Measurements from ENCODE around the gene OLIG3.

OLIG3 gene

DNA sequence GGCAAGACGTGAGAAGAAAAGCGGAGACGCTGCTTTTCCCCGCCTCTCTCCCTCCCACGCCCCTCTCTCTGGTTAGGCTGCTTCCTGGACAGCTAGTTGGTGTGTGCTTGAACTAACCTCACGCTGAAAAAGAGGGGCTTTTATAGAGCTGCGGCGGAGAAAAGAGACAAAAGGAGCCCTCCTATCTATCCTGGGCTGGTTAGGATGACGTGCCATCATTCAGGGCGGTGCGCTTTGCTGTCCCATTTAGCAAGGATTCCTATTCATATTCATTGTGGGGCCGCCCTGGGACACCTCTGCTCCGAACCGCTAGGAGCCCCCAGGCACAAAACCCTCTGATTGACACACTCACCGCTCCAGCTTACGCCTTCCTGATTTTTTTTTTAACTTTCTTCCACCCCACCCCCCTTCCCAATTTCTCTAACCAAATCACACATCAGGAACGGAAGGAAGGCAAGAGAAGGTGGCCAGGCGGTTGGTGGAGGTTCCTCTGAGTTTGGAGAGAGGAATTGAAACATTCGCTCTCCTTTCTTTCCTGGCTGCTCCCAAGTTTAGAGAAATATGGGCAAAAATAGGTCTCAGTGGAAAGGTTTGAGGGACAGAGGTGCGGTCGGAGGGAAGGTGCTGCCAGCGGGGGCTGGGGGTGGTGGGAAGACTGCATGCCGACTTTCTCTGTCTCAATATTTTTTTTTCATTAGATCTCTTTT lies at the start of gene OLIG3:
Gene OLIG3 (minus strand): TSS at position 114 of the 707 bp plus-strand sequence. CDS start 224 bp downstream, outside the sequence.
- no peak for DNase-seq (ENCODE audit: low read depth)

DNA sequence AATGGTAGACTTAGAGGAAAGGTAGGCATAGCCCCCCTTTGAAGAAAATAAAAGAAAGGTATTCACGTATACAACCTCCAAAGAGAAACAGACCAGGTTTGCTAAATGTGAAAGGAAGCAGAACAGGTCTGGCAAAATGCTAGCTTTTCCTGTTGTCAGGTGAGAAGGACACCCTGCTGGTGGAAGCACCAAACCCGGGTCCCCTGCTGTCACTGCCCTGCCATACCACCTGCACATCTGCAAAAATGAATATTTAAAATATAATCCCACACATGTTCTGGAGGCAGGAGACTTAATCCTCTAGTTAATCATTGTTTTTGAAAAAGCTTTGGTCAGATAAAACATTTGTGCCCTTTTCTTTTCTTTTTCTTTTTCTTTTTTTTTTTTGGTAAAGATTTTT lies 48.9 kb upstream of the OLIG3 start:
- no peak for DNase-seq (ENCODE audit: low read depth)

DNA sequence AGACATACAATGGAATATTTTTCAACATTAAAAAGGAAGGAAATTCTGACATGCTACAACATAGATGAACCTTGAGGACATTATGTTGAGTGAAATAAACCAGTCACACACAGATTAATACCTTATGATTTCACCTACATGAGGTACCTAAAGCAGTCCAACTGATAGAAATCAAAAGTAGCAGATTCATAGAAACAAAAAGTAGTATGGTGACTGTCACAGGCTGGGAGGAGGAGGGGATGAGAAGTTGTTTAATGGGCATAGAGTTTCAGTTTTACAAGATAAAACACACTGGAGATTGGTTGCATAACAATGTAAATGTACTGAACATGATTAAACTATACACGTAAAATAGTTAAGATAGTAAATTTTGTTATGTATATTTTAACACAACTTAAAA lies 48.5 kb upstream of the OLIG3 start:
- no peak for DNase-seq (ENCODE audit: low read depth)

DNA sequence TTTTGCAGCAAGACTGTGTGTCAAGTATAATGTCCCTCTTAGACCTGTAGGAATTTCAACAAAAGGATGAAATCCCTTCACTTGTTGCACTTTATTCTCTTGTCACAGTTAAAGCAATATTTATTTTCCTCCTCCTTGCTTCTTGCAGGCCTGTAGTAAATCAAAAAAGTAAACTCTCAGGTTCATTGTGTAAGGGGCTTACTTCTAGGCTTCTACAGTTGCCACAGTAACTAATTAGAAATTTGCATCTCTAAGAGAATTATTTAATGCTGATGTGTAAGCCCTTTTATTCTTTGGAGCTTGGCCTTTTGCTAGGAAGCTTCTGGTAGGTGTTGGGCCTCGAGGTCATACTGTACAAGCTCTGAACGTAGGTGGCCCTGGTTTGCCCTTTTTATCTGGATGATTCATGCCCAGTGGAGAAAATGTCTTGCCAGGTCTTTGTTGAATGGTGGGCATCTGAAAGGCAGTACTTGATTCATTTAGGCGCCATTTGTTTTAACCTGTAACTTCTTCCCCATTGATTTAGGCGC lies 47.4 kb upstream of the OLIG3 start:
- no peak for DNase-seq (ENCODE audit: low read depth)

DNA sequence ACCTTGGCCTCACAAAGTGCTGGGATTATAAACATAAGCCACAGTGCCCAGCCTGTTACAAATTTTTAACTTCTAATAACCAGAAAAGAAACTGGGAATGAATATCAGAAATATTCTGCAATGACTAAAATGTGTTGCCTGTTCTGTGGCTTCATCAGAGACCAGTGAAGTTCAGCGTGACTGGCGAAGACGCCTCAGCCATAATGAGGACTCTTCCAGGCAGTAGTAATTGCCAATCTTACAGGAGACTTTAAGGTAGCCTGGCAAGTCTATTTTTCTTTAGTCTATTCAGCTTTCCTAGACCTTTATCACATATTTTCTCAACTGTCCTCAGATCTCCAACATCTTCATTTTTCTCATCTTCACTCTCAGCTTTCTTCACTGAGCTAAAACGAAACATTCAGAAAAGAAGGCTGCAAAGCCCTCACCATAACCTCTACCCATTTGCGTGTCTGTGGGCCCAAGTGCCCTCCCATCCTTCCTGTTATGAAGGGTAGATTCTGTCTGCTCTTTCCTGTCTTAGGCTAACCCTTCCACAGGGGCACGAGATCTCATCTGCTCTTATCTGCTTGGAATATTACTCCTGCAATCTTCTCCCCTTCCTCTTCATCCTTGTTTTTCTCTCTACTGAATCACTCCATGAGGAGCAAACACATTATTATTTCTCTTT lies 42.0 kb upstream of the OLIG3 start:
- no peak for DNase-seq (ENCODE audit: low read depth)

DNA sequence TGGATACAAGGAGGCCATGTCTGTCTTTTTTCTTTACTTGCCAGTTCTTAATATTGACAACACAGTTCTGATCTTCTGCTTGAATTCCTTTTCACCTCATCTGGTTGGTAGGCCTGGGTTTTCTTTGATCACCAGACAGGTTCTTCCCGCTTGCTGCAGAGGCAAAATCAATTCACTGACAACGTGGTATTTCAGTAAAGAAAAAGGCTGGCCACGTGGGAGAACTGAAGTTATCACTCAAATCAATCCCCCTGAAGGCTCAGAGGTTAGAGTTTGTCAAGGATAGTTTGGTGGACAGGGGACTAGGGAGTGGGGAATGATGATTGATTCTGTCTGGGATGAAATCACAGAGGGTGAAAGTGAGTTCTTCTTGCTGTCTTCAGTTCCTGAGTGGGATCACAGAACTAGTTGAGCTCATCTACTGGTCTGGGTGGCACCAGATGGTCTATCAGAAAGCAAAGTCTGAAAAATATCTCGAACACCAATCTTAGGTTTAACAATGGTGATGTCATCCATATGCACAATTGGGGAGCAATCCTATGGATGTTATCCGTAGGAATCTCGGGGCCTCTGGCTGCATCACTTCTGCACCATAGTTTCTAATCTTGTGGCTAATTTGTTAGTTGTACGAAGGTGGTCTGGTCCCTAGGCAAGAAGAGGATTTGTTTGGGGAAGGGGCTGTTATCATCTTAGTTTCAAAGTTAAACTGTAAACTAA lies 37.3 kb upstream of the OLIG3 start:
- no peak for DNase-seq (ENCODE audit: low read depth)

DNA sequence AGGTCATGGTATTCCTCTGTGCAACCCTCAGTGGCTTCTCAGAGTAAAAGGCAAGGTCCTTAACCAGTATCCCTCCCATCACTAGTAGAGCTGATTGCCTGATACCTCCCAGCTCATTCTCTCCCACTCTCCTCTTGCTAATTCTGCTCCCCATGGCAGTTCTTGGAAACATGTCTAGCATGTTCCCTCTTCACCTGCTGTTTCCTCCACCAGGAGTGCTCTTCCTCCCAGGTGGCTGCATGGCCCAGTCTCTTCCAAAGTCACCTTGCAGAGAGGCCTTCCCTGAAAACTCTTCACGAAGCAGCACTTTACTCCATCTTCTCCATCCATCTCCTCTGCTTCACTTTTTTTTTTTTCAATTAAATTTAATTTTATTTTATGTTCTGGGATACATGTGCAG lies 36.2 kb upstream of the OLIG3 start:
- no peak for DNase-seq (ENCODE audit: low read depth)

DNA sequence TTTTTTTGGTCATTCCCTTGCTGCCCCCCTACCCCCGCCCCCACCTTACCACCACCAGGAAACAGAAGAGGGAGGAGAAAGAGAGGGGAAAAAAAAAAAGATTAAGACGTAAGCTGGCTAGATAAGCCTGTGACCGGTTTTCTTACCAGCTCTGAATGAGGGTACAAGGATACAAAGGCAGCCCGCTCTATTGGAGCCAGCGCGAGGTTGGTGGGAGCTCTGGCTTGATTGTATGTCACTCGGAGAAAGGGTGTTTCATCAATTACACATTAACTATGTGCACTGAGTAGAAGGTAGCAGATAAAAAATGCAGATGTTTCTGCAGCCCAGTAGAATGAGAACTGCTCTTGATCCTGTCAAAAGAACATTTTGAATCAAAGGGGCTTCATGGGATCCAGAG lies 28.6 kb upstream of the OLIG3 start:
- no peak for DNase-seq (ENCODE audit: low read depth)

DNA sequence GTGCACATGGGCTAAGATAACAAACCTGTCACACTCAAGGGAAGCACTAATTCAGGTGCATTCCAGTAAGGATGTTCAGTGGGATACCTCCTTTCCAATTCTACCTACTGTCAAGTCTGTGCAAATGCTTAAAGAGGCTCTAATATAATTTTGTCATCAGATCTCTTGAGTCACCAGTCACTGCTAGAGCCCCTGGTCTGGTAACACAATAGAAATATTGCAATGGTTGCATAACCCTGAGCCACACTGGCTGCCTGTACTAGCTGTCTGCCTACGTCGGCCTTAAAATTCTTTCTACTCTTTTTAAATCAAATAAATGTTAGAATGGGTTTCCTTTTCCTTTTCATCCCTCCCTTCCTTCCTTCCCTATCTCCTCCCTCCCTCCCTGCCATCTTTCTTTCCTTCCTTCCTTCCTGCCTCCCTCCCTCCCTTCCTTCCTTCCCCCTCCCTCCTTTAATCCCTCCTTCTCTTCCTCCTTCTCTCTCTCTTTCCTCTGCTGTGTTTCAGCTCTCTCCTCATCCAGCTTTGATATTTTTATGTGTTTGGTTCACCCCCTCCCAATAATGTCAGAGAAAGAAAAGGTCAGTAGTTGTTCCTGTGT lies 28.1 kb upstream of the OLIG3 start:
- no peak for DNase-seq (ENCODE audit: low read depth)

DNA sequence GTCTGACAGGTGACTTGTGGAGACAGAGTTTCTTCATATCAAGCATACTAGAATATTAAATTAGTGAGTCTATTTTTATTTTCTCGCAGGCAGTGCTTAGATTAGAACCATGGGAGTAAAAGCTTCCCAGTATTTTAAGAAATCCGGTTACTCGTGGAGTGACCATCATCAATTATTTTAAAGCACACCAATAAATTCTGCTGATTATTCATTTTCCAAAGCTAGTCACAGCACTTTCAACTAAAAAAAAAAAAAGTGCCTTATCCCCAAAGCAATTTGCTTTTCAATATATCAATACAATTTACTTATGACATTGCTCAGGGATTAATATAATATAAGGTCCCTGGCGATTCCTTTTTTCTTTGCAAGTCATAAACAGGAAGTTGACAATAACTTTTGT lies 26.3 kb upstream of the OLIG3 start:
- DNase-seq (ENCODE audit: low read depth) = no peak

DNA sequence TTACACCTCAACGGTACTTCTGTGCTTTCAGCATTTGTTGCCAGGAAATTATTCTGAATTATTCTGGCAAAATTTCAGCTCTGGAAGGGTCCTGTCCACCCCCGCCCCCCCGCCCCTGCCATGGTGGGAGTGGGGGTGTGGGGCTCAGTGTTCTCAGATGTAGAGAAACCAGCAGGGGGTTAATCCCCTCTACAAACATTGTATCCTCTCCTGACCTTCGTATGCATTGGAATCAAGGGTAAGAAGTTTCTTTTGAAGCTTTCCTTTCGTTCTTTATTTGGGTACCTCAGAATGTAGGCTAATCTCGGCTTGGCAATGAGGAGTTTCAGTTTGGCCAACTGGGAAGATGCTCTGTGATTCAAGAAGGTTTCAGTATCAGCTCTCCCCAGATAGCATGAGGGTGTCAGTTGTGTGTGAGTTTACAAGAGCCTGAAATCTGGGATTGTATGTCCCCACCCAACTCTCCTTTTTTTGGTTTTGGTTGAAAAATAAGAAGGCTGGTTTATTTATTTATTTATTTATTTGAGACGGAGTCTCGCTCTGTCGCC lies 25.5 kb upstream of the OLIG3 start:
- no peak for DNase-seq (ENCODE audit: low read depth)

DNA sequence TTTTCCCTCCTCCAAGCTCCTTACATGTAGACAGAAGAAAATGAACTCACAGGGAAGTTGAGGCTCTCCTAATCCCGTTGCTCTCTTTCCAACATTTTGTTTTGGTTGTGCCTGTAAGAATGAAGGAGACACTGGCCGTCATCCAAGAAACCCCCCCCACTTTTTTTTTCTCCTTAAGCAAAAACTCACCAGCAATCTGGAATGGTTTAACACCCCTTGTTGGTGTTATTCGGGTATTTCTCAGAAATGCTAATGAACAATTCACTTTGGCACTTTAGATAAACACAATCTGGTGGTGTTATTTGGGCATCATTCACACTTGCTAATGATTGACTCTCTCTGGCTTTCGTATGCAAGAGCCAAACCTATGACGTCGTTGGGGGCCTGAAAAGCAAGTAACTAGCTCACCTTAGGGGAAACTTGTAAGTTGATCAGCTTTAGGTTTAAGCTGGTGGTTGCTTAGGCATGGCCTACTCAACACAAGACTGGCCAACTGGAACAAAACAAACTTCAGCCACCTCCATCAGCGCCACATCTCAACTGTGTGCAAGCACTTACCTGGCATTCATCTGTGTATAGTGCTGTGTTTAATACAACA lies 24.3 kb upstream of the OLIG3 start:
- DNase-seq (ENCODE audit: low read depth) = no peak

DNA sequence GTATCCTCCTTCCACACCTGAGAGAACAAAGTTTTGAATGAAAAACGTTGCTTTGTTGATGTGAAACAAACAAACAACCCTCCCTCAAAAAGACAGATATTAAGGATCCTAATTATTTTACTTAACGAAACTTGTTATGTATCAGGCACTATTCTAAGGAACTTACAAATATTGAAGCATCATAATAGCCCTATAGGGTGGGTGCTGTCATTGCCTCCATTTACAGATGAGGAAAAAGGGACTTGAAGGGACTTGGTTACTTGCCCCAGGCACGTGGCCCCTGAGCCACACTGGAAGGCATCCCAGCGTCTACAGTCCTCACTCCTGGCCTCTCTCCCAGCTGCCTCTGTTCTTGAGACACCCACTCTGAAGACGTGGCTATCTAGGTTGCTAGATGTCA lies 20.2 kb upstream of the OLIG3 start:
- no peak for DNase-seq (ENCODE audit: low read depth)

DNA sequence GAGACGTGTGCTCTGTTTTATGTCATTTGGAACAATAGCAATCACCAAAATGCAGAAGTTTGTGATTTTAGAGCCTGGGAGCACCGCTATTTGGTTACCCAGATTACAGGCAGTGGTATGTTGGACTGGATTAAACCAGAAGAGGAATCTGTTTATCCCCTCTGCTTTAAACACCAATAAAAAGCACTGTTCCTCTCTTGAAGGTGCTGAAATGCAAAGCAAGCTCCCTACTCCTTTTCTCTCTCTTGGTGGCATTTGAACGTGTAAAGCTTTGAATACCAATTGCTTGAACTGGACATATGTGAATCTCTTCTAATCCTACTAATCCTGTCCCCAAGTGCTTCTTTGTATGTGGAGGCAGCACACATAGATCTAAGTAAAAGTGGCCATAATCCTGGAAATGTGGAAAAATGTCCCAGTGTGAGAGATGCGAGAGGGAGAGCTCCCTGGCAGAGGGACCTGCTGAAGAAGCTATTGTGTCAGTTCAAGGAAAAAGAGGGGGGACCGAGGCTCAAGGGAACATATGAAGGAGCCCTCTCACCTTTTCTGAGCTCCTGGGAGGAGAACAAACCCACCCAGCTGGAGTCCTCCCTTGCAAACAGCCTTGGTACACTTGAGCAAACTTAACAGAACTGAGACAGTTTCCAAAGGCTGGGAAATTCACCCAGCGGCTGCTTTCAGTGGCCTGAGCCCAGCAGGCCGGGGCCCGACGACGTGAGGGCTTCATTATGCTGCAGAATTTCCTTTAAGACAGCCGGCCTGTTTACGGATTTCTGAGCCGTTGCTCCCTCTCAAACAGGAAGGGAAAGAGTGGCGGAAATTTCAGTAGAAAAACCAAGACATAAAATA lies 18.8 kb upstream of the OLIG3 start:
- DNase-seq (ENCODE audit: low read depth) = no peak

DNA sequence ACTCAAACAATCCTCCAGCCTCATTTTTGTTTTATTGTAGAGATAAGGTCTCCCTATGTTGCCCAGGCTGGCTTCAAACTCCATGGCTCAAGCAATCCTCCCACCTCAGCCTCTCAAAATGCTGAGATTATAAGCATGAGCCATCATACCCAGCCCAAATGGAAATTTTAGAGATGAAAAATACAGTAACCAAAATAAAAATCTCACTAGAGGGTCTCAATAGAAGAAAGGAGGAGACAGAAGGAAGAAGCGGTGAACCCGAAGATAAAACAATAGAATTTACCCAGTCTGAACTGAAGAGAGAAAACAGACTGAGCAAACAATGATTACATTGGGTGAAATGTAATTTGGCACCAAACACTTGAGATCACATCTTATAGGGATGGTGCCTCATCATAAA lies 16.7 kb upstream of the OLIG3 start:
- DNase-seq (ENCODE audit: low read depth) = no peak

DNA sequence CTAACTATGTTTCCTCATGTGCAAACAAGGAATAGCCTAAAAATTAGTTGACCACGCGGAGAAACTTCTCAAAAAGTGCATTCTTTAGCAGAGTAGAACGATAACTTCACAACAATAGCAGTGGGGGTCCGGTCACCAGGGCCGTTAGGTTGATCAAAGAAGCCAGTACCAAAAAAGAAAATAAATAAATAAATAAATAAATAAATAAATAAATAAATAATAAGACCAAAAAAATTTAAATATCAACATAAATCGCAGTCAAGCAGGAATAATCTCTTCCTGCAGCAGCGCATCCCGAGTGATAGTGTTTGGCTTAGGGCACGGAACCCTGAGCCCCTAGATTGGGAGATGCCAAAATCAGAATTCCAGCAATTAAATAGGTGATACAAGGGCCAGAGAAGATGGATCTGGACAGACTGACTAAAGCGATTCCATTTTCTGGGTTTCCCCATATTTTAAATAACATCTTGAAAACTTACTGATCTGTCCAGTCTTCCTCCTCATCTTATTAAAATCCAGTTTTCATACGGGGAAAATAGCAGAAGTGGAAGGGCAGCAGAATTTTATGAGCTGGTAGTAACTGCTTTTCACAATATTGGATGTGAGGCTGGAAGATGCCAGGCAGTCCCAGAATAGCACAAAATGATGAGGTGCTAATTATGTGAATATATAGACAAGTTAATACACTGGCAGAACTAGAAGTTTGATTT lies 4.4 kb upstream of the OLIG3 start:
- DNase-seq (ENCODE audit: low read depth) = no peak

DNA sequence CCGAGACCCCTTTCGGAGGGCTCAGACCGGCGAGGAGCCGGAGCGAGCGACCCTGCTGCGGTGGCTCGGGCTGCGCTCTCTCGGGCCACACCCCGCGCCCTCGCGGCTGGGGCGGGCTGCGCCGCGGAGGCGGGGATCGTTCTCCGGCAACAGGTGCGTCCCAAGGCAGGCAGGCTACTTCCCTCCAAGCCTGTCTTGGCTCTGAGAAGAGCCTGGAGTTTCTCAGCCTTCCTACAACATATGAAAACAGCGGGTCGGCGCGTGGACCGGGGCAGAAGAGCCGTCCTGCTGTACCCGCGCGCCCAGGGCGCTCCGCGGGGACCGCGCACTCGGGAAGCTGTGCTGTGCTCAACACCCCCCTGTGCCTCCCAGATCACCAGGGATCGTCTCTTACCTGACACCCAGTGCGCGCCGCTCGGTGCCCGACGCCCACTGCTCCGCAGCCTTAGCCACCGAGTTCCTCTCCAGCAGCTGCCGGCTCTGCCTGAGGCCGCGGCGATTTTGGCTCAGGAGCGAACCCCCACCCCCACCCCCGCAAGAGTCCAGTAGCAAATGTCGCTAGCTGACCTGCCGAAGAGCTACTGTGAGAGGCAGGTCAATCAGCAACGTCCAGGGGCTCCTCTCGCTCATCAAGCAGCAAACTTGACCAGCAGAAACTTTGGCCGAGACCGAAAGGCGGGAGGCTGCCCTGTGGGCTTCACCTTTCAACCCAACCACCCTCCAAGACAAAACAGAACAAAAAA lies 3.7 kb upstream of the OLIG3 start:
- DNase-seq (ENCODE audit: low read depth) = no peak

DNA sequence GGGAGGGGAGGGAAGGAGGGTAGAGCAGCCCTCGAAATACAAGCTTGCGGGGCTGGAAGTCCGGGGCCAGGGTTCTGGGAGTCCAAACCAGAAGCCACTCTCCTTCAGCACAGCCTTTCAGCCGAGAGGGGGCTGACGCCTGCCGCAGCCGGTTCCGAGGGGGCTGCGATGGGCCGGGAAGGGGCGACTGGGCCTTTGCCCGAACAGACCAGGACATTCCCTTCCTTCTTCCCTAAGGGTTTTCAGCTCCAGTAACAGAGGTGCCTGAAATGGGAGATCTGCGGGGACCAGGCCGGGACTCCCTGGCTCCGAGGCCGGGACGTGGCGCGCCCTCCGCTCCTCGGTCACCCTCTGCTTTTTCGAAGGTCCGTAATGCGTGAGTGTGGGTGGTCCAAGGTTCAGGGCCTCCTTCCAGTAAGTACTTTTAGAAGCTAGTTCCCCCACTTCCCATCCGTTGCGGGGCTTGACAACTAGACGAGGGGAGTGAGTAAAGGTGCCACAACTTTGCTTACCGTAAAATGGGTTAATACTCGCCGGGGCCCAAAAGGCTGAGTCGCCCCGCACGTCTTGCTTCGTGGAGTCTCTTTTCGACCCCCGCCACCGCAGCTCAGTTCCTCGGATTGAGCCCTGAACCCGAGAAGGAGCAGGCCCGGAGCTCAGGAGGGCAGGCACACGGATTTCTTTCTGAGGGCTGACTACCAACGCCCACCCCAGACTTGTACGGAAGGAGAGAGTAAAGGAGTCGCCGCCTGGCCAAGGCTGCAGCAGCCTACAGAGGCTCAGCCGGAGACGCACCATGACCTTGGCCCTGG lies 2.9 kb upstream of the OLIG3 start:
- DNase-seq (ENCODE audit: low read depth) = no peak

DNA sequence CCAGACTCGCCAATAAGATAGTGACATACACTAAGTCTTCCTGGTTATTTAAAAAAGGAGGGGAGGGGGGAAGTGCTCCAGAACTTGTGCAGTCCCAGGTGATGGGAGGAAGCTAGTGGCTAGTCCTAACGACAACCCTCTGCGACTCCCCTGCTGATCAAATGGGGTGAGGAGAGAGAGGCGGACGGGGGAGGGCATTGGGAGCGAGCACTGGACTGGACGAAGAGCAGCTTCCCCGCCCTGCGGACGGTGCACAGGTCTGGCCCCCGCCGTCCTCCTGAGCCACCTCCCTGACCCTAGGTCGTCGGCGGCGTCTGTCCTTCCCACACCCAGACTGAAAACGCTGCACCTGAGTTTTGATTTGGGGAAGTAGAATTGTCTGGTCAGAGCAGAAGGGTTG lies 2.2 kb upstream of the OLIG3 start:
- DNase-seq (ENCODE audit: low read depth) = no peak
